Osteocyte (in vitro differentiated cells): ENCODE results near the gene NCAPG2. TPM values are rescaled to one million over a fixed set of nuclear protein-coding genes. Genes with fewer than 3 reads are reported as not detected.

Experiments
- DNase-seq: peaks from one replicate; pipeline ENCODE4 v3.0.0; 2021; ENCODE audit warnings: mixed read lengths; ENCODE audit not compliant: unreplicated experiment; ENCODE audit errors: extremely low spot score
- H3K27ac Mint-ChIP-seq: one replicate; pipeline ENCODE4 v1.8.0; 2021; ENCODE audit warnings: mild to moderate bottlenecking, mixed read lengths; ENCODE audit not compliant: unreplicated experiment
- H3K27me3 Mint-ChIP-seq: one replicate; pipeline ENCODE4 v1.8.0; 2021; ENCODE audit warnings: mixed read lengths; ENCODE audit not compliant: unreplicated experiment
- H3K36me3 Mint-ChIP-seq: one replicate; pipeline ENCODE4 v1.8.0; 2021; ENCODE audit warnings: mixed read lengths; ENCODE audit not compliant: unreplicated experiment
- H3K4me1 Mint-ChIP-seq: one replicate; pipeline ENCODE4 v1.8.0; 2021; ENCODE audit warnings: mixed read lengths; ENCODE audit not compliant: unreplicated experiment
- H3K4me3 Mint-ChIP-seq: one replicate; pipeline ENCODE4 v1.8.0; 2021; ENCODE audit warnings: mild to moderate bottlenecking, moderate library complexity, mixed read lengths; ENCODE audit not compliant: unreplicated experiment
- H3K9me3 Mint-ChIP-seq: one replicate; pipeline ENCODE4 v1.8.0; 2021; ENCODE audit warnings: mixed read lengths; ENCODE audit not compliant: unreplicated experiment
- total RNA-seq: library from RNA; stranded (reverse); gene quantifications from 2 replicates; pipeline ENCODE4 v1.2.1, GENCODE V29; 2021
- TF ChIP-seq, protein P1 (sequence below): fragments of 200-600 bp; sonication (generic); IDR thresholded peaks from 2 replicates; pipeline ENCODE4 v1.5.0; 2021; ENCODE audit warnings: antibody characterized with exemption, mild to moderate bottlenecking, moderate library complexity

The NCAPG2 gene
- total RNA-seq, 1 donor from 2014 or later = 19.9 TPM

DNA sequence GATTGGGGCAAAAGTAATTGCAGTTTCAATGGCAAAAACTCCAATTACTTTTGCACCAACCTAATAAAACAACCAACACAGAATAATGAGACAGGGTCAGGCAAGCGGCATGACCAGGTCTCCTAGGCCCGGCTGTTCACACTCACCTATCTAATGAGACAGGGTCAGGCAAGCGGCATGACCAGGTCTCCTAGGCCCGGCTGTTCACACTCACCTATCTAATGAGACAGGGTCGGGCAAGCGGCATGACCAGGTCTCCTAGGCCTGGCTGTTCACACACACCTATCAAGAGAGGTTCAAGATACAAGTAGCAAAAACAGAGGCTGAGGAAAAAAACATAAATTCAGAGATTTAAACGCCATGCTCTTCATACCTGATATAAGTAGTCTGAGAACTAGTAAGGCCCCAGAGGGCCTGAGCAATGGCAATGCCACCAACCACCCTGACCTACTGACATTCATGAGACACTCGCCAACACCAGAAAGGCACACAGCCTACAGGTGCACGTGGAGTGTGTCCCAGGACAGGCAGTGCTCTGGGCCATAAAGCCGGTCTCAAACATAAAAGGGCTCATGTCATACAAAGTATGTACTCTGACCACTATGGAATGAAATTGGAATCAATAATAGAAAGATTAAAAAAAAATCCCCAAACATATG is 40.6 kb upstream of the NCAPG2 start:
- DNase-seq = peak; percentile 30
- peaks cover 62% of the 10 kb centered on the region for H3K36me3 Mint-ChIP-seq
- no peaks in the 10 kb centered on the region for H3K9me3 Mint-ChIP-seq
- H3K27ac Mint-ChIP-seq = no peak overlapping the region
- TF ChIP-seq, protein P1, sequence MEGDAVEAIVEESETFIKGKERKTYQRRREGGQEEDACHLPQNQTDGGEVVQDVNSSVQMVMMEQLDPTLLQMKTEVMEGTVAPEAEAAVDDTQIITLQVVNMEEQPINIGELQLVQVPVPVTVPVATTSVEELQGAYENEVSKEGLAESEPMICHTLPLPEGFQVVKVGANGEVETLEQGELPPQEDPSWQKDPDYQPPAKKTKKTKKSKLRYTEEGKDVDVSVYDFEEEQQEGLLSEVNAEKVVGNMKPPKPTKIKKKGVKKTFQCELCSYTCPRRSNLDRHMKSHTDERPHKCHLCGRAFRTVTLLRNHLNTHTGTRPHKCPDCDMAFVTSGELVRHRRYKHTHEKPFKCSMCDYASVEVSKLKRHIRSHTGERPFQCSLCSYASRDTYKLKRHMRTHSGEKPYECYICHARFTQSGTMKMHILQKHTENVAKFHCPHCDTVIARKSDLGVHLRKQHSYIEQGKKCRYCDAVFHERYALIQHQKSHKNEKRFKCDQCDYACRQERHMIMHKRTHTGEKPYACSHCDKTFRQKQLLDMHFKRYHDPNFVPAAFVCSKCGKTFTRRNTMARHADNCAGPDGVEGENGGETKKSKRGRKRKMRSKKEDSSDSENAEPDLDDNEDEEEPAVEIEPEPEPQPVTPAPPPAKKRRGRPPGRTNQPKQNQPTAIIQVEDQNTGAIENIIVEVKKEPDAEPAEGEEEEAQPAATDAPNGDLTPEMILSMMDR = no peak
- H3K27me3 Mint-ChIP-seq = no peaks in the 10 kb centered on the region
- peaks cover 4% of the 10 kb centered on the region for H3K4me1 Mint-ChIP-seq
- H3K4me3 Mint-ChIP-seq = no peak overlapping the region

GRCh38 chr7:158744070-158744469 is 39.5 kb upstream of the NCAPG2 start:
- no peaks in the 10 kb centered on the region for H3K9me3 Mint-ChIP-seq
- TF ChIP-seq, protein P1 = no peak
- peaks cover 58% of the 10 kb centered on the region for H3K36me3 Mint-ChIP-seq
- peaks cover 4% of the 10 kb centered on the region for H3K4me1 Mint-ChIP-seq
- no peak for DNase-seq
- no peaks in the 10 kb centered on the region for H3K27me3 Mint-ChIP-seq
- H3K4me3 Mint-ChIP-seq = no peak overlapping the region
- no peak overlapping the region for H3K27ac Mint-ChIP-seq

- Mint-ChIP-seq H3K36me3 (peaks cover 63% of the 10 kb centered on the region), H3K4me3 (no peak overlapping the region), H3K27me3 (no peaks in the 10 kb centered on the region), H3K9me3 (no peaks in the 10 kb centered on the region), H3K4me1 (peaks cover 4% of the 10 kb centered on the region), H3K27ac (no peak overlapping the region)
- TF ChIP-seq, protein P1 = no peak
- peak; percentile 78 for DNase-seq
Measured at GRCh38 chr7:158743219-158743618, 38.6 kb upstream of the NCAPG2 start.

GRCh38 chr7:158742065-158742821 is 37.6 kb upstream of the NCAPG2 start:
- H3K27me3 Mint-ChIP-seq = no peaks in the 10 kb centered on the region
- H3K4me3 Mint-ChIP-seq = no peak overlapping the region
- H3K4me1 Mint-ChIP-seq = peaks cover 4% of the 10 kb centered on the region
- H3K9me3 Mint-ChIP-seq = no peaks in the 10 kb centered on the region
- H3K27ac Mint-ChIP-seq = no peak overlapping the region
- peaks cover 61% of the 10 kb centered on the region for H3K36me3 Mint-ChIP-seq
- DNase-seq = peak; percentile 75
- TF ChIP-seq, protein P1 = no peak

DNA sequence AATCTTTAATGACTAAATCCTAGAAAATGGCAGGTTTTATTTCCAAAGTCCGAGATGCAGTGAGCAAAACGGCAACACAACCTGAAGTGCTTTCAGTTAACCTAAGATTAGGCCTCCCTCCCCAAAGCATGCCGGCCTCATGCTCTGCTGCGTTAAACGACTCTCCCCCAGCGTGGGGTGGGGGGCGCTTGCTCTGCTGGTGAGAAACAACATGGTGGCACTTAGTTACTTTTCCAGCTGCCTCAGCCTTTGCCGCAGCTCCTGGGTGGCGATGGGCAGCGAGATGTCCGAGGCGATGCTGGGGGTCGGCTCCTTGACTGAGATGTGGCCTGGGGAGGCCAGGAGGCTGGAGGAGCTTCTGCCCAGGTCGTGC is 36.7 kb upstream of the NCAPG2 start:
- TF ChIP-seq, protein P1 = no peak

More for the DNA sequence above, 36.7 kb upstream of the NCAPG2 start:
- DNase-seq = peak; percentile 77
- no peaks in the 10 kb centered on the region for H3K27me3 Mint-ChIP-seq
- H3K36me3 Mint-ChIP-seq = peaks cover 63% of the 10 kb centered on the region
- H3K4me3 Mint-ChIP-seq = no peak overlapping the region
- H3K4me1 Mint-ChIP-seq = peaks cover 4% of the 10 kb centered on the region
- no peaks in the 10 kb centered on the region for H3K9me3 Mint-ChIP-seq
- no peak overlapping the region for H3K27ac Mint-ChIP-seq
